ENCODE measurements around the gene UNC5C.

- TF ChIP-seq CTCF (IDR thresholded peaks at IDR 0.05) = no peak
- TF ChIP-seq JUN (CRISPR knock-in tag; IDR thresholded peaks at IDR 0.05) = no peak
- TF ChIP-seq TEAD4 (CRISPR knock-in tag; IDR thresholded peaks at IDR 0.05) = no peak
- no peak for TF ChIP-seq ARID4B (CRISPR knock-in tag; IDR thresholded peaks at IDR 0.05; ENCODE audit: borderline replicate concordance)
- no peak for TF ChIP-seq ZSCAN18 (CRISPR knock-in tag; IDR thresholded peaks at IDR 0.05)
- TF ChIP-seq SP1 (CRISPR knock-in tag; conservative IDR thresholded peaks at IDR 0.05) = no peak
- TF ChIP-seq ZNF138 (CRISPR knock-in tag; conservative IDR thresholded peaks at IDR 0.05) = no peak
- TF ChIP-seq GABPB1 (CRISPR knock-in tag; IDR thresholded peaks at IDR 0.05) = no peak
- no peak for TF ChIP-seq HMGXB4 (CRISPR knock-in tag; IDR thresholded peaks at IDR 0.05)
- TF ChIP-seq USF2 (CRISPR knock-in tag; IDR thresholded peaks at IDR 0.05) = no peak
Observed at GRCh38 chr4:95539106-95539505, 9.7 kb downstream of the UNC5C start.
